Osteocyte (in vitro differentiated cells): Measurements from ENCODE around the gene CDH13. TPM values are rescaled to one million over a fixed set of nuclear protein-coding genes. Genes with fewer than 3 reads are reported as not detected.

ENCODE experiments used
- DNase-seq: peaks from one replicate; pipeline ENCODE4 v3.0.0; 2021; ENCODE audit warnings: mixed read lengths; ENCODE audit not compliant: unreplicated experiment; ENCODE audit errors: extremely low spot score
- H3K27ac Mint-ChIP-seq: one replicate; pipeline ENCODE4 v1.8.0; 2021; ENCODE audit warnings: mild to moderate bottlenecking, mixed read lengths; ENCODE audit not compliant: unreplicated experiment
- H3K27me3 Mint-ChIP-seq: one replicate; pipeline ENCODE4 v1.8.0; 2021; ENCODE audit warnings: mixed read lengths; ENCODE audit not compliant: unreplicated experiment
- H3K36me3 Mint-ChIP-seq: one replicate; pipeline ENCODE4 v1.8.0; 2021; ENCODE audit warnings: mixed read lengths; ENCODE audit not compliant: unreplicated experiment
- H3K4me1 Mint-ChIP-seq: one replicate; pipeline ENCODE4 v1.8.0; 2021; ENCODE audit warnings: mixed read lengths; ENCODE audit not compliant: unreplicated experiment
- H3K4me3 Mint-ChIP-seq: one replicate; pipeline ENCODE4 v1.8.0; 2021; ENCODE audit warnings: mild to moderate bottlenecking, moderate library complexity, mixed read lengths; ENCODE audit not compliant: unreplicated experiment
- H3K9me3 Mint-ChIP-seq: one replicate; pipeline ENCODE4 v1.8.0; 2021; ENCODE audit warnings: mixed read lengths; ENCODE audit not compliant: unreplicated experiment
- total RNA-seq: library from RNA; stranded (reverse); gene quantifications from 2 replicates; pipeline ENCODE4 v1.2.1, GENCODE V29; 2021
- TF ChIP-seq, protein P1 (sequence below): fragments of 200-600 bp; sonication (generic); IDR thresholded peaks from 2 replicates; pipeline ENCODE4 v1.5.0; 2021; ENCODE audit warnings: antibody characterized with exemption, mild to moderate bottlenecking, moderate library complexity

Gene CDH13
- total RNA-seq, 1 donor from 2014 or later = 27.0 TPM

DNA sequence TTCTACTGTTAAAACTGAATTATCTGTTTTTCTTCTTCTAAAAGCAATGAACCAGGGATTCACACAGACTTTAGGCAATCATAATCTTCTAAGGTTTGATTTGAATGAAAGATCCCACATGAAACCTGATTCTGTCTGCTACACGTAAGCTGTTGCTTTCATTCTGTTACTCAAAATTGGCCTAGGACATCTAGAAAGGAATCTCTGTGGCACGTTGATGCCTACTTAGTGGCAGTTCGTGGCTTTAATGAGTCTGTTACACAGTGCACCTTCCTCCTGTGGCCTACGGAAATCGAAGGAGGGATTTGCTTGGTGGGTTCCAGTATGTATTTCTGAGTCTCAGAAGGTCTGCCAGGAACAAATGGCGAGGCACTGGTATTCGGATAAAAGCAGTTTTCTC is 691.6 kb downstream of the CDH13 start:
- TF ChIP-seq, protein P1, sequence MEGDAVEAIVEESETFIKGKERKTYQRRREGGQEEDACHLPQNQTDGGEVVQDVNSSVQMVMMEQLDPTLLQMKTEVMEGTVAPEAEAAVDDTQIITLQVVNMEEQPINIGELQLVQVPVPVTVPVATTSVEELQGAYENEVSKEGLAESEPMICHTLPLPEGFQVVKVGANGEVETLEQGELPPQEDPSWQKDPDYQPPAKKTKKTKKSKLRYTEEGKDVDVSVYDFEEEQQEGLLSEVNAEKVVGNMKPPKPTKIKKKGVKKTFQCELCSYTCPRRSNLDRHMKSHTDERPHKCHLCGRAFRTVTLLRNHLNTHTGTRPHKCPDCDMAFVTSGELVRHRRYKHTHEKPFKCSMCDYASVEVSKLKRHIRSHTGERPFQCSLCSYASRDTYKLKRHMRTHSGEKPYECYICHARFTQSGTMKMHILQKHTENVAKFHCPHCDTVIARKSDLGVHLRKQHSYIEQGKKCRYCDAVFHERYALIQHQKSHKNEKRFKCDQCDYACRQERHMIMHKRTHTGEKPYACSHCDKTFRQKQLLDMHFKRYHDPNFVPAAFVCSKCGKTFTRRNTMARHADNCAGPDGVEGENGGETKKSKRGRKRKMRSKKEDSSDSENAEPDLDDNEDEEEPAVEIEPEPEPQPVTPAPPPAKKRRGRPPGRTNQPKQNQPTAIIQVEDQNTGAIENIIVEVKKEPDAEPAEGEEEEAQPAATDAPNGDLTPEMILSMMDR = no peak
- Mint-ChIP-seq H3K4me3 (no peak overlapping the region), H3K27ac (no peak overlapping the region), H3K4me1 (no peaks in the 10 kb centered on the region), H3K27me3 (no peaks in the 10 kb centered on the region), H3K9me3 (no peaks in the 10 kb centered on the region), H3K36me3 (no peaks in the 10 kb centered on the region)
- DNase-seq = no peak

DNA sequence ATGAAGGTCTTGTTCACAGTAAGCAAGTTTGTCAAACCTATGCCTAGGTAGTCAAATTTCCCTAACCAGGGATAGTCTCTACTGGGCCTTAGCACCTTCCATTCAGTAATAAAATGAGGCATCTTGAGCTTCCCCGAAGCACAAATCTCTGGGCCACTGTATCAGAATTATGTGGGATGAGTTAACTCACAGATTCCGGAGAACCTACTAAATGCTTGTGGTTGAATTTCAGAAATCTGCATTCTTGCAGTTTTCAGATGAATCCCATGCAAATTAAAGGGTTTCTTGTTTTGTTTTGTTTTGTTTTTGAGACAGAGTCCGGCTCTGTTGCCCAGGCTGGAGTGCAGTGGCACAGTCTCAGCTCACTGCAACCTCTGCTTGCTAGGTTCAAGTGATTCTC is 702.2 kb downstream of the CDH13 start:
- no peaks in the 10 kb centered on the region for H3K36me3 Mint-ChIP-seq

DNA sequence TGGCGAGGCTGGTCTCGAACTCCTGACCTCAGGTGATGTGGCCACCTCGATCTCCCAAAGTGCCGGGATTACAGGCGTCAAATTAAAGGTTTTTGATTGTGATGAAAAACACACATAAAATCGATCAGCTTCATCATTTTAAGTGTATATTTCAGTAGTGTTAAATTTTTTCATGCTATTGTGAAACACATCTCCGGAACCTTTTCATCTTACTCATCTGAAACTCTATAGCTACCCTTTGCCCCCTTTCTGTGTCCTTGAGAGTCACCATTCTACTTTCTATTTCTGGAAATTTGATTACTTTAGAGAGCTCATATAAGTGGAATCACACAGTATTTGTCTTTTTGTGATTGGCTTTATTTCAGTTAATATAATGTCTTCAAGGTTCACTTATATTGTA is 702.7 kb downstream of the CDH13 start:
- TF ChIP-seq, protein P1 = no peak
- H3K9me3 Mint-ChIP-seq = no peaks in the 10 kb centered on the region
- H3K27ac Mint-ChIP-seq = no peak overlapping the region
- H3K4me3 Mint-ChIP-seq = no peak overlapping the region
- H3K4me1 Mint-ChIP-seq = peaks cover 6% of the 10 kb centered on the region
- DNase-seq = no peak
- no peaks in the 10 kb centered on the region for H3K36me3 Mint-ChIP-seq
- H3K27me3 Mint-ChIP-seq = no peaks in the 10 kb centered on the region

More for the DNA sequence above, 702.2 kb downstream of the CDH13 start:
- H3K4me1 Mint-ChIP-seq = peaks cover 6% of the 10 kb centered on the region
- DNase-seq = no peak
- TF ChIP-seq, protein P1 = no peak
- H3K4me3 Mint-ChIP-seq = no peak overlapping the region
- H3K27ac Mint-ChIP-seq = no peak overlapping the region
- no peaks in the 10 kb centered on the region for H3K27me3 Mint-ChIP-seq
- H3K9me3 Mint-ChIP-seq = no peaks in the 10 kb centered on the region

DNA sequence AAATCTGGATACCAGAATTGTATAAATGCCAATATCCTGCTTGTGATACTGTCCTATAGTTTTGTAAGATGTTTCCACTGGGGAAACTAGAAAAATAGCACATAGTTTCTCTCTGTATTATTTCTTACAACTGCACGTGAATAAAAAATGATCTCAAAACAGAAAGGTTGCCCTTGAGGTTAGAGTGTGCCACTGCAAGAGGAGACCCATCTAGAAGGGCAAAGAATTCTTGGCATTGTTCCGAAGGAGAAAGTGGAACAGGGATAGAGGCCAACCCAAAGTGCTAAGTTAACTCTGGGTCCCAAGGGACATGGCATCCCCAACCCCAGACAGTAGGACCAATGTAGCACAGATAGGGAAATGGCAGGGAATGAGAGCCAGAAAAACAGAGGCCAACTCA is 703.5 kb downstream of the CDH13 start:
- H3K27ac Mint-ChIP-seq = no peak overlapping the region
- TF ChIP-seq, protein P1 = no peak
- no peaks in the 10 kb centered on the region for H3K36me3 Mint-ChIP-seq
- no peaks in the 10 kb centered on the region for H3K9me3 Mint-ChIP-seq
- peaks cover 6% of the 10 kb centered on the region for H3K4me1 Mint-ChIP-seq
- H3K4me3 Mint-ChIP-seq = no peak overlapping the region
- DNase-seq = no peak
- H3K27me3 Mint-ChIP-seq = no peaks in the 10 kb centered on the region

DNA sequence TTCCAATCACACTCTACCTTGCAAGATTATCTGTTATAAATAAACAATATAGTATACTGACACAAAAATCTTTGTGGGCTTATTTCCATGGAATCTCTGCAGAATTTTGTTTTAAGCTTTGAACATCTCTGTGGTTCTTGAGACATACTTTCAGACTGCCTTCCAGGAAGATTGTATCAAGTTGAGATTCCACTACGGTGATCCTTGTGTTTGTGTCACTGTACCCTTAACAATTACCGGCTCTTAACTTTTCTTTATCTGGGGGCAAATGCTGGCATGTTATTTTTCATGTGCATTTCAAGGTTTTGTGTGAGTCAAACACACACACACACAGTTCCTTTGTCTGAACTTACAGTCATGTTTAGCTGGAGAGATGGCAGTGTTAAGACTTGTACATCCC is 708.3 kb downstream of the CDH13 start:
- Mint-ChIP-seq H3K4me3 (no peak overlapping the region), H3K36me3 (no peaks in the 10 kb centered on the region), H3K4me1 (peaks cover 15% of the 10 kb centered on the region), H3K27ac (no peak overlapping the region), H3K9me3 (no peaks in the 10 kb centered on the region), H3K27me3 (no peaks in the 10 kb centered on the region)
- TF ChIP-seq, protein P1 = no peak
- DNase-seq = no peak
